OCI-LY7 (cell line): ENCODE measurements around the gene SLF1.

Experiments
- CTCF ChIP-seq: fragments of 200-600 bp; sonication (generic); conservative IDR thresholded peaks from 2 replicates; pipeline ENCODE4 v1.5.1; 2014; ENCODE audit warnings: mild to moderate bottlenecking, antibody characterized with exemption, low read length, moderate library complexity, mixed read lengths
- EZH2phosphoT487 ChIP-seq: fragments of 200-600 bp; sonication (generic); IDR thresholded peaks from 2 replicates; pipeline ENCODE4 v1.6.1; 2018; ENCODE audit warnings: low read depth, borderline replicate concordance, mild to moderate bottlenecking, mixed run types, antibody characterized with exemption, low read length, moderate library complexity, mixed read lengths

DNA sequence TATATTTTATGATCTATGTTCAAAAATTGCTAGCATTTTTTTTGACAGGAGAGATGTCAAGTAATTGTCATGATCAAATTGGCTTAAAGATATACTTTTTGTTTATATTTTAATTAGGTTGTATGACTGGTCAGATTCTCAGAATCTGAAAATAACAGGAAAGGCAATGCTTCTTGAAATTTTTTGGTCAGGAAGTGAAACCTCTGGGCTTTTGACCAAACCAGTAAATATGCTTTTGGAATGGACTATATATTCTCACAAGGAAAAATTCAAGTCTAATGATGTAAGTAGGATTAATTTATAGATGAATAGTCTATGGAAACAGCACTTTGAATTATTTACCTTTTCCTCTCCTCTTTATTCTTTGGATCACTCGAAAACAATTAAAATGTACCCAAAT lies 52.3 kb downstream of the SLF1 start:
- TF ChIP-seq CTCF (no peak), EZH2phosphoT487 (no peak)
